HepG2 (cell line): ENCODE measurements around the gene DMGDH. TPM values are rescaled to one million over a fixed set of nuclear protein-coding genes. Genes with fewer than 3 reads are reported as not detected.

ENCODE experiments used
- DNMT3B ChIP-seq: conservative IDR thresholded peaks from 2 replicates; pipeline ENCODE4 v1.6.1; 2016; ENCODE audit warnings: missing biosample characterization, control low read depth
- ELF4 ChIP-seq: sonication (generic); formaldehyde crosslinking; IDR thresholded peaks from 2 replicates; pipeline ENCODE4 v1.5.0; 2020; ENCODE audit warnings: missing genetic modification reagents, mild to moderate bottlenecking, moderate library complexity, borderline replicate concordance
- GABPA ChIP-seq, 2 experiments: IDR thresholded peaks; 2 replicates each; pipeline ENCODE4 v1.6.1; 2011 to 2016; ENCODE audit warnings: low read depth in 2 of 2, low read length in 1 of 2, missing biosample characterization in 1 of 2, missing genetic modification characterization in 1 of 2
- HNRNPLL ChIP-seq: fragments of 200-400 bp; formaldehyde crosslinking; IDR thresholded peaks from 2 replicates; pipeline ENCODE4 v1.6.1; 2017; ENCODE audit warnings: mild to moderate bottlenecking, low read depth, low read length; ENCODE audit not compliant: poor library complexity, severe bottlenecking
- MBNL3 ChIP-seq: fragments of 250-450 bp; sonication (Bioruptor Pico); conservative IDR thresholded peaks from 2 replicates; pipeline ENCODE4 v1.8.0; 2022; ENCODE audit warnings: mild to moderate bottlenecking, inconsistent platforms
- MTA1 ChIP-seq: sonication (generic); formaldehyde crosslinking; IDR thresholded peaks from 2 replicates; pipeline ENCODE4 v1.4.0; 2020; ENCODE audit warnings: missing genetic modification reagents, mild to moderate bottlenecking, borderline replicate concordance
- PHF20 ChIP-seq: sonication (generic); formaldehyde crosslinking; IDR thresholded peaks from 2 replicates; pipeline ENCODE4 v1.5.0; 2020; ENCODE audit warnings: mild to moderate bottlenecking, missing genetic modification reagents
- YY1 ChIP-seq: IDR thresholded peaks from 2 replicates; pipeline ENCODE4 v1.6.1; 2011; ENCODE audit warnings: low read length, low read depth, moderate library complexity, mild to moderate bottlenecking; ENCODE audit not compliant: insufficient read depth, insufficient replicate concordance
- ZIK1 ChIP-seq: sonication (generic); formaldehyde crosslinking; IDR thresholded peaks from 2 replicates; pipeline ENCODE4 v1.5.0; 2020; ENCODE audit warnings: mild to moderate bottlenecking, low read depth, missing genetic modification reagents, borderline replicate concordance
- ZMYM2 ChIP-seq: sonication (generic); formaldehyde crosslinking; IDR thresholded peaks from 2 replicates; pipeline ENCODE4 v1.8.0; 2022; ENCODE audit warnings: mild to moderate bottlenecking, missing genetic modification reagents
- ZNF136 ChIP-seq: sonication (generic); formaldehyde crosslinking; IDR thresholded peaks from 2 replicates; pipeline ENCODE4 v1.8.1; 2022; ENCODE audit warnings: low read depth, mild to moderate bottlenecking, moderate library complexity, missing genetic modification reagents
- ZNF274 ChIP-seq: sonication (generic); formaldehyde crosslinking; IDR thresholded peaks from 2 replicates; pipeline ENCODE4 v1.5.1; 2020; ENCODE audit warnings: mild to moderate bottlenecking, missing genetic modification reagents
- ZNF564 ChIP-seq: sonication (generic); formaldehyde crosslinking; IDR thresholded peaks from 2 replicates; pipeline ENCODE4 v1.8.1; 2023; ENCODE audit warnings: mild to moderate bottlenecking, missing genetic modification reagents
- ZNF780A ChIP-seq: sonication (generic); formaldehyde crosslinking; IDR thresholded peaks from 2 replicates; pipeline ENCODE4 v1.8.0; 2022; ENCODE audit warnings: mild to moderate bottlenecking, missing genetic modification reagents, moderate library complexity
- ZNF83 ChIP-seq: sonication (generic); formaldehyde crosslinking; IDR thresholded peaks from 2 replicates; pipeline ENCODE4 v1.4.0; 2020; ENCODE audit warnings: missing genetic modification reagents, mild to moderate bottlenecking, borderline replicate concordance
- polyA plus RNA-seq, 8 experiments: library from polyadenylated mRNA; depleted of rRNA in 3 of 8; stranded (reverse) in 7 of 8; unstranded in 1 of 8; fragments of >200 nt; fragmentation: Illumina TruSeq in 4 of 8; extraction: Trizol in 4 of 8; gene quantifications; 2 replicates each; pipeline versions ENCODE4 v1.2.1 to v1.2.3, GENCODE V29; 2011 to 2016; ENCODE audit warnings: low read depth in 4 of 8, missing spikeins in 1 of 8, mixed read lengths in 1 of 8; ENCODE audit not compliant: insufficient read depth in 1 of 8
- total RNA-seq, 5 experiments: library from RNA; depleted of rRNA; stranded (reverse); fragments of >200 nt; fragmentation: Illumina TruSeq; extraction: Trizol; gene quantifications; 2 replicates each; pipeline ENCODE4 v1.2.3, GENCODE V29; 2016; ENCODE audit warnings: low read depth in 1 of 5
- TF ChIP-seq, protein P1 (sequence below), 2 experiments: sonication (generic) in 1 of 2; formaldehyde crosslinking in 1 of 2; IDR thresholded peaks; 2 replicates each; pipeline versions ENCODE4 v1.4.0 to v1.6.1; 2016 to 2020; ENCODE audit warnings: borderline replicate concordance in 1 of 2, low read depth in 1 of 2, mild to moderate bottlenecking in 1 of 2, missing genetic modification reagents in 1 of 2
- TF ChIP-seq, protein P2 (sequence below): sonication (generic); formaldehyde crosslinking; IDR thresholded peaks from 2 replicates; pipeline ENCODE4 v1.8.1; 2023; ENCODE audit warnings: mild to moderate bottlenecking, moderate library complexity, missing genetic modification reagents
- TF ChIP-seq, protein P3 (sequence below): sonication (generic); formaldehyde crosslinking; IDR thresholded peaks from 2 replicates; pipeline ENCODE4 v1.5.1; 2020; ENCODE audit warnings: mild to moderate bottlenecking, moderate library complexity, missing genetic modification reagents
- TF ChIP-seq, protein P4 (sequence below): sonication (generic); formaldehyde crosslinking; IDR thresholded peaks from 2 replicates; pipeline ENCODE4 v1.8.1; 2023; ENCODE audit warnings: mild to moderate bottlenecking, inconsistent platforms, moderate library complexity, missing genetic modification reagents, borderline replicate concordance

The DMGDH gene
- total and polyA plus RNA-seq, 2 of the 13 experiments (the other 11 are each of a cell fraction or from before 2014, with no cell fraction given), result 3.6 to 7.9 TPM

DNA sequence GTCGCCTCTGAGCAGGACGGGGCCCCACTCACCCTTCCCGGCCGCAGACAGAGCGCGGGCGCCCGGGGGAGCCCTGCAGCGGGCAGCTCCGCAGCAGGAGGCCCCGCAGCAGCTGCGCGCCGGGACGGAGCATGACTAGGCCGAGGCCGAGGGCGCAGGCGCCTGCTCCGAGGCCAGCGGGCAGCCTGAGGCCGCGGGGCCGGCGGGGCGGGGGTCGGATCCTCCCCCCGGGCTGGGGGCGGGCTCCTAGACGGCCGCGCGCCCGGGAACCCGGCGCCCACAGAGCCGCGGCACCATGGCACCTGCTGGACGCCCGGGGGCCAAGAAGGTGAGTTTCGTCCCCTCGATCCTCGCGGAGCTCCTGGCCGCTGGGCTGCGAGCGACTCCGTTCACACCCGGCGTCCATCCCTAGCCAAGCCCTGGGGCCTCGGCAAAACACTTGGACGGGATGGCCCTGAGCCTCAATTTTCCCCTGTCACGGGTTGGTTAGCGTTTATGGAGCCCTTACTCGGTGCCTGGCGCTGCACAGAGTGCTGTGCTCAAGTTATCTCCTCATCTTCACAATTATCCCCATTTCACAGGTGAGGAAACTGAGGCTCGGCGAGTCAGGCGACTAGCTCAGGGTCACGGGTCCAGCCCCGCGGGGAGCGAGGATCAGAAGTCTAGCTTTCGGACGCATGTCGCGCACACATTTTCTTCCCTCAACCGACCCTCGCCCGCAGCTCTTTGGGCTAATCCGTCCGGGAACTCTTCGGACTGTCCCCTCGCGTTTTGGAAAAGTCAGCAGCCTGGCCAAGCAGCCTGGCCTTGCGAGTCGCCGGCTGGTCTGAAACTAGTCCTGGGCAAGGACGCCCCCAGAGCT lies at the start of gene DMGDH, which contains the start of gene BHMT2 (continued):
- 0 out of 2 replicates have a peak, but pooled peaks have one; percentile 30 for TF ChIP-seq PHF20 (CRISPR knock-in tag)
- peak; percentile 16; the same call in 1 of the 2 replicates for TF ChIP-seq MTA1
- peak; percentile 72 for TF ChIP-seq HNRNPLL
- TF ChIP-seq, protein P1, sequence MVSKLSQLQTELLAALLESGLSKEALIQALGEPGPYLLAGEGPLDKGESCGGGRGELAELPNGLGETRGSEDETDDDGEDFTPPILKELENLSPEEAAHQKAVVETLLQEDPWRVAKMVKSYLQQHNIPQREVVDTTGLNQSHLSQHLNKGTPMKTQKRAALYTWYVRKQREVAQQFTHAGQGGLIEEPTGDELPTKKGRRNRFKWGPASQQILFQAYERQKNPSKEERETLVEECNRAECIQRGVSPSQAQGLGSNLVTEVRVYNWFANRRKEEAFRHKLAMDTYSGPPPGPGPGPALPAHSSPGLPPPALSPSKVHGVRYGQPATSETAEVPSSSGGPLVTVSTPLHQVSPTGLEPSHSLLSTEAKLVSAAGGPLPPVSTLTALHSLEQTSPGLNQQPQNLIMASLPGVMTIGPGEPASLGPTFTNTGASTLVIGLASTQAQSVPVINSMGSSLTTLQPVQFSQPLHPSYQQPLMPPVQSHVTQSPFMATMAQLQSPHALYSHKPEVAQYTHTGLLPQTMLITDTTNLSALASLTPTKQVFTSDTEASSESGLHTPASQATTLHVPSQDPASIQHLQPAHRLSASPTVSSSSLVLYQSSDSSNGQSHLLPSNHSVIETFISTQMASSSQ (IDR thresholded peaks at IDR 0.05; ENCODE audit: low read depth), result no peak
- TF ChIP-seq, protein P1 (CRISPR knock-in tag; IDR thresholded peaks at IDR 0.05; ENCODE audit: borderline replicate concordance), result 0 out of 2 replicates have a peak, but pooled peaks have one; percentile 15
- TF ChIP-seq ZMYM2 (CRISPR knock-in tag), result peak; percentile 52; the same call in 1 of the 2 replicates
- TF ChIP-seq DNMT3B (CRISPR knock-in tag), result no peak
- peak; percentile 25 for TF ChIP-seq YY1
- TF ChIP-seq ZIK1 (CRISPR knock-in tag), result no peak
- peak; percentile 53; the same call in 1 of the 2 replicates for TF ChIP-seq ZNF274 (CRISPR knock-in tag)
- TF ChIP-seq, protein P2, sequence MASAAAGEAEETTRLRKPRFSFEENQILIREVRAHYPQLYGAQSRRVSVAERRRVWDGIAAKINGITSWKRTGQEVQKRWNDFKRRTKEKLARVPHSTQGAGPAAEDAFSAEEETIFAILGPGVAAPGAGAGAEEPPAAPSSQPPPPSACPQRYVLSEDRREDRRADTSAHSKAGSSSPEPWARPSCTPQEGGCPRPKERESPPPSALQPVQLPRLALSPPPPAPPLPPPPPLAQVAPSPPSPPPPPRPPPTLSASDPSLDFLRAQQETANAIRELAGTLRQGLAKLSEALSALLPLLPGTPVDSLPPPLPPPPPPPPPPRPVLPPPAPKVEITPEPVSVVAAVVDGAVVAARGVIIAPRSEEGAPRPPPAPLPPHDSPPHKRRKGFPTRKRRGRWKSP (CRISPR knock-in tag), result no peak
- no peak for TF ChIP-seq ELF4 (CRISPR knock-in tag)
- no peak for TF ChIP-seq MBNL3
- TF ChIP-seq, protein P3, sequence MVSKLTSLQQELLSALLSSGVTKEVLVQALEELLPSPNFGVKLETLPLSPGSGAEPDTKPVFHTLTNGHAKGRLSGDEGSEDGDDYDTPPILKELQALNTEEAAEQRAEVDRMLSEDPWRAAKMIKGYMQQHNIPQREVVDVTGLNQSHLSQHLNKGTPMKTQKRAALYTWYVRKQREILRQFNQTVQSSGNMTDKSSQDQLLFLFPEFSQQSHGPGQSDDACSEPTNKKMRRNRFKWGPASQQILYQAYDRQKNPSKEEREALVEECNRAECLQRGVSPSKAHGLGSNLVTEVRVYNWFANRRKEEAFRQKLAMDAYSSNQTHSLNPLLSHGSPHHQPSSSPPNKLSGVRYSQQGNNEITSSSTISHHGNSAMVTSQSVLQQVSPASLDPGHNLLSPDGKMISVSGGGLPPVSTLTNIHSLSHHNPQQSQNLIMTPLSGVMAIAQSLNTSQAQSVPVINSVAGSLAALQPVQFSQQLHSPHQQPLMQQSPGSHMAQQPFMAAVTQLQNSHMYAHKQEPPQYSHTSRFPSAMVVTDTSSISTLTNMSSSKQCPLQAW, result peak; percentile 22; the same call in 1 of the 2 replicates
- no peak for TF ChIP-seq GABPA (IDR thresholded peaks at IDR 0.05; ENCODE audit: low read depth, low read length)
- no peak for TF ChIP-seq GABPA (CRISPR knock-in tag; IDR thresholded peaks at IDR 0.05; ENCODE audit: low read depth)
- no peak for TF ChIP-seq ZNF136
- TF ChIP-seq, protein P4, sequence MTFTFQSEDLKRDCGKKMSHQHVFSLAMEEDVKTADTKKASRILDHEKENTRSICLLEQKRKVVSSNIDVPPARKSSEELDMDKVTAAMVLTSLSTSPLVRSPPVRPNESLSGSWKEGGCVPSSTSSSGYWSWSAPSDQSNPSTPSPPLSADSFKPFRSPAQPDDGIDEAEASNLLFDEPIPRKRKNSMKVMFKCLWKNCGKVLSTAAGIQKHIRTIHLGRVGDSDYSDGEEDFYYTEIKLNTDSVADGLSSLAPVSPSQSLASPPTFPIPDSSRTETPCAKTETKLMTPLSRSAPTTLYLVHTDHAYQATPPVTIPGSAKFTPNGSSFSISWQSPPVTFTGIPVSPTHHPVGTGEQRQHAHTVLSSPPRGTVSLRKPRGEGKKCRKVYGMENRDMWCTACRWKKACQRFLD (CRISPR knock-in tag), result no peak
- TF ChIP-seq ZNF780A (CRISPR knock-in tag), result no peak
- no peak for TF ChIP-seq ZNF564 (CRISPR knock-in tag)
- no peak; the same call in 1 of the 2 replicates for TF ChIP-seq ZNF83 (CRISPR knock-in tag)
